ENCODE results near the gene LY6G6D. TPM values are rescaled to one million over a fixed set of nuclear protein-coding genes. Genes with fewer than 3 reads are reported as not detected.
A peak's percentile ranks its signal among the peaks of the same experiment; 100 is the strongest.

LY6G6D gene
- total and polyA plus RNA-seq, 2 of the 13 experiments (the other 11 are each of a cell fraction or from before 2014, with no cell fraction given), result not detected

DNA sequence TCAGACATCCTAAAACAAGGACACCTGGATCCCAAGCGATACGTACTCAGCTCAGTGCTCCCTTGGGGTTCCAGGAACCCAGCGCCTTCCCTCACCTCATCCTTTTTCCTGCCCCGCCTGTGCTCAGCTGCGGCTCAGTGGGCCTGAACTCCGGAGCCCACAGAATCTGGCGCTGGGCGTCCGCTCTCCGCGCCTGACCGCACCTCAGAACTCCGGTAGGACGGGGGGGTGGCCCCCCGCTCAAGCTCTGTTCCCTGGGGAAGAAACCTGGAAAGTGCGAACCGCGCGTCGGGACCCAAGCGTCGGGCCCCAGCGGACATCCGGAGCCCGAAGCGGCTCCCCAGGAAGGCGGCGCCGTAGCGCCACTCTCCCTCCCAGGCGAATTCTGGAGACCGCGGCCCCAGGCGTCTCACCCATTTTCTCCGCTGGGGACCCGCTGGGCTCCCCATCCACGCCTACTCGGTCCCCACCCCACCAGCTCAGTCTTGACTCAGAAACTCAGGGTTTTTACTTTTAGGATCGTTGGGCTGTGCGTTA, 33.9 kb upstream of the LY6G6D start (continued):
- TF ChIP-seq ZNF546 (CRISPR knock-in tag; conservative IDR thresholded peaks at IDR 0.05), result no peak
- TF ChIP-seq, protein P1, sequence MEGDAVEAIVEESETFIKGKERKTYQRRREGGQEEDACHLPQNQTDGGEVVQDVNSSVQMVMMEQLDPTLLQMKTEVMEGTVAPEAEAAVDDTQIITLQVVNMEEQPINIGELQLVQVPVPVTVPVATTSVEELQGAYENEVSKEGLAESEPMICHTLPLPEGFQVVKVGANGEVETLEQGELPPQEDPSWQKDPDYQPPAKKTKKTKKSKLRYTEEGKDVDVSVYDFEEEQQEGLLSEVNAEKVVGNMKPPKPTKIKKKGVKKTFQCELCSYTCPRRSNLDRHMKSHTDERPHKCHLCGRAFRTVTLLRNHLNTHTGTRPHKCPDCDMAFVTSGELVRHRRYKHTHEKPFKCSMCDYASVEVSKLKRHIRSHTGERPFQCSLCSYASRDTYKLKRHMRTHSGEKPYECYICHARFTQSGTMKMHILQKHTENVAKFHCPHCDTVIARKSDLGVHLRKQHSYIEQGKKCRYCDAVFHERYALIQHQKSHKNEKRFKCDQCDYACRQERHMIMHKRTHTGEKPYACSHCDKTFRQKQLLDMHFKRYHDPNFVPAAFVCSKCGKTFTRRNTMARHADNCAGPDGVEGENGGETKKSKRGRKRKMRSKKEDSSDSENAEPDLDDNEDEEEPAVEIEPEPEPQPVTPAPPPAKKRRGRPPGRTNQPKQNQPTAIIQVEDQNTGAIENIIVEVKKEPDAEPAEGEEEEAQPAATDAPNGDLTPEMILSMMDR (CRISPR knock-in tag; IDR thresholded peaks at IDR 0.05), result no peak
- no peak for TF ChIP-seq SRSF1 (optimal IDR thresholded peaks at IDR 0.05; ENCODE audit: low read depth, low read length)
- TF ChIP-seq, protein P2, sequence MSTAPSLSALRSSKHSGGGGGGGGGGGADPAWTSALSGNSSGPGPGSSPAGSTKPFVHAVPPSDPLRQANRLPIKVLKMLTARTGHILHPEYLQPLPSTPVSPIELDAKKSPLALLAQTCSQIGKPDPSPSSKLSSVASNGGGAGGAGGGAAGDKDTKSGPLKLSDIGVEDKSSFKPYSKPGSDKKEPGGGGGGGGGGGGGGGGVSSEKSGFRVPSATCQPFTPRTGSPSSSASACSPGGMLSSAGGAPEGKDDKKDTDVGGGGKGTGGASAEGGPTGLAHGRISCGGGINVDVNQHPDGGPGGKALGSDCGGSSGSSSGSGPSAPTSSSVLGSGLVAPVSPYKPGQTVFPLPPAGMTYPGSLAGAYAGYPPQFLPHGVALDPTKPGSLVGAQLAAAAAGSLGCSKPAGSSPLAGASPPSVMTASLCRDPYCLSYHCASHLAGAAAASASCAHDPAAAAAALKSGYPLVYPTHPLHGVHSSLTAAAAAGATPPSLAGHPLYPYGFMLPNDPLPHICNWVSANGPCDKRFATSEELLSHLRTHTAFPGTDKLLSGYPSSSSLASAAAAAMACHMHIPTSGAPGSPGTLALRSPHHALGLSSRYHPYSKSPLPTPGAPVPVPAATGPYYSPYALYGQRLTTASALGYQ (CRISPR knock-in tag; IDR thresholded peaks at IDR 0.05), result no peak
- no peak for TF ChIP-seq ZNF678 (CRISPR knock-in tag; IDR thresholded peaks at IDR 0.05)
- no peak for TF ChIP-seq ZNF883 (CRISPR knock-in tag; IDR thresholded peaks at IDR 0.05; ENCODE audit: not compliant biosample characterization)
- no peak for TF ChIP-seq ZNF138 (CRISPR knock-in tag; IDR thresholded peaks at IDR 0.05; ENCODE audit: low read depth)
- no peak for TF ChIP-seq ZNF136 (CRISPR knock-in tag; IDR thresholded peaks at IDR 0.05; ENCODE audit: low read depth)
- no peak for TF ChIP-seq ZNF800 (CRISPR knock-in tag; IDR thresholded peaks at IDR 0.05)
- TF ChIP-seq PHF8 (CRISPR knock-in tag; IDR thresholded peaks at IDR 0.05), result no peak
- no peak for TF ChIP-seq ZNF180 (CRISPR knock-in tag; IDR thresholded peaks at IDR 0.05; ENCODE audit: borderline replicate concordance, low read depth)
- no peak for TF ChIP-seq MEIS1 (CRISPR knock-in tag; IDR thresholded peaks at IDR 0.05; ENCODE audit: borderline replicate concordance)
- TF ChIP-seq ZNF782 (CRISPR knock-in tag; IDR thresholded peaks at IDR 0.05; ENCODE audit: borderline replicate concordance), result peak; percentile 16; the same call in 1 of the 2 replicates

All from HepG2 (cell line).